RWPE2 (cell line): Measurements from ENCODE around the gene STAP2.

ENCODE experiments used
- ATAC-seq: fragments of 200-7000 bp; cut with Tn5 transposase; 3 replicates; pipeline ENCODE4 v1.9.1; 2021; ENCODE audit warnings: low read depth
- DNase-seq: peaks from one replicate; pipeline ENCODE4 v3.0.0-alpha.2; 2020; ENCODE audit warnings: low spot score
- H3K27ac ChIP-seq: fragments of 450-650 bp; 2 replicates; pipeline ENCODE4 v1.5.1; 2017; ENCODE audit warnings: mild to moderate bottlenecking; ENCODE audit not compliant: poor library complexity, severe bottlenecking
- H3K27me3 ChIP-seq: fragments of 250-450 bp; sonication (Bioruptor Pico); 2 replicates; pipeline ENCODE4 v1.5.1; 2021; ENCODE audit warnings: mild to moderate bottlenecking, moderate library complexity; ENCODE audit not compliant: insufficient read depth, poor library complexity, severe bottlenecking
- H3K36me3 ChIP-seq: fragments of 250-450 bp; sonication (Bioruptor Pico); 2 replicates; pipeline ENCODE4 v1.5.1; 2020; ENCODE audit warnings: low read depth, mild to moderate bottlenecking, moderate library complexity
- H3K4me1 ChIP-seq: fragments of 250-450 bp; sonication (Bioruptor Pico); 2 replicates; pipeline ENCODE4 v1.5.1; 2021; ENCODE audit warnings: mild to moderate bottlenecking, moderate library complexity; ENCODE audit not compliant: insufficient read depth, poor library complexity, severe bottlenecking
- H3K4me3 ChIP-seq: fragments of 250-450 bp; sonication (Bioruptor Pico); 2 replicates; pipeline ENCODE4 v1.5.1; 2021; ENCODE audit warnings: mild to moderate bottlenecking, moderate library complexity; ENCODE audit not compliant: severe bottlenecking
- H3K9me3 ChIP-seq: fragments of 250-450 bp; sonication (Bioruptor Pico); 2 replicates; pipeline ENCODE4 v1.5.1; 2021; ENCODE audit warnings: mild to moderate bottlenecking, moderate library complexity; ENCODE audit not compliant: severe bottlenecking
- CTCF ChIP-seq: fragments of 450-650 bp; IDR thresholded peaks from one replicate; pipeline ENCODE4 v1.5.1; 2017; ENCODE audit warnings: mild to moderate bottlenecking, moderate library complexity; ENCODE audit not compliant: poor library complexity, severe bottlenecking

Gene STAP2

DNA sequence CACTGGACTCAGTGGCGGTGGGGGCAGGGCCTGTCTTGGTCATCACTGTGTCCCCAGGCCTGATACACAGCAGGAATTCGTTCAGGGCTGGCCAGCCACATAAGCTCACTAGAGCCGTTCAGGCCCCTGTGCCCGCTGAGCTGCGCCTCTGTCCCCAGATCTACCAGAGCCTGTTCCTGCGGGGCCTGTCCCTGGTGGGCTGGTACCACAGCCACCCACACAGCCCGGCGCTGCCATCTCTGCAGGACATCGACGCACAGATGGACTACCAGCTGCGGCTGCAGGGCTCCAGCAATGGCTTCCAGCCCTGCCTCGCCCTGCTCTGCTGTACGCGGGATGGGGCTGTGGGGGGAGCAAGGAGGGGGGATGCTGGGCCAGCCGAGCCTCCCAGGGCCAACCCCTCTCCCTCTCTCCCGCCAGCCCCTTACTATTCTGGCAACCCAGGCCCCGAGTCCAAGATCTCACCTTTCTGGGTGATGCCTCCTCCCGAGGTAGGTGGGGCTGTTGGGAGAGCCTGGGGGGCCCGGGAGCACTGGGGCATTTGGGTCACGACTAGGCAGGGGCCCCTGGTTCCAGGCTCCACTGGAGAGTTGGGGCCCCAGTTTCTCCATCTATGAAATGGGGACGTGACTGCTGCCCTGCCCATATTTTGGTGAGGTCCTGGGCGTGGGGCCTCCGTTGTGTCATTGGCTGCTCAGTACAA lies 18.6 kb upstream of the STAP2 start:
- H3K36me3 ChIP-seq: peaks cover 20% of the 10 kb centered on the region
- no peak for ATAC-seq
- peak; percentile 50 for DNase-seq
- H3K9me3 ChIP-seq: no peaks in the 10 kb centered on the region
- no peak overlapping the region for H3K27ac ChIP-seq
- no peaks in the 10 kb centered on the region for H3K4me1 ChIP-seq
- no peak for TF ChIP-seq CTCF
- H3K27me3 ChIP-seq: no peaks in the 10 kb centered on the region
- no peak overlapping the region for H3K4me3 ChIP-seq

- DNase-seq (no peak), ATAC-seq (no peak)
- no peak overlapping the region for H3K4me3 ChIP-seq
- H3K36me3 ChIP-seq: peaks cover 7% of the 10 kb centered on the region
- no peaks in the 10 kb centered on the region for H3K4me1 ChIP-seq
- no peaks in the 10 kb centered on the region for H3K9me3 ChIP-seq
- no peak overlapping the region for H3K27ac ChIP-seq
- no peaks in the 10 kb centered on the region for H3K27me3 ChIP-seq
- no peak for TF ChIP-seq CTCF
Measured at GRCh38 chr19:4354897-4355296, 16.3 kb upstream of the STAP2 start.

DNA sequence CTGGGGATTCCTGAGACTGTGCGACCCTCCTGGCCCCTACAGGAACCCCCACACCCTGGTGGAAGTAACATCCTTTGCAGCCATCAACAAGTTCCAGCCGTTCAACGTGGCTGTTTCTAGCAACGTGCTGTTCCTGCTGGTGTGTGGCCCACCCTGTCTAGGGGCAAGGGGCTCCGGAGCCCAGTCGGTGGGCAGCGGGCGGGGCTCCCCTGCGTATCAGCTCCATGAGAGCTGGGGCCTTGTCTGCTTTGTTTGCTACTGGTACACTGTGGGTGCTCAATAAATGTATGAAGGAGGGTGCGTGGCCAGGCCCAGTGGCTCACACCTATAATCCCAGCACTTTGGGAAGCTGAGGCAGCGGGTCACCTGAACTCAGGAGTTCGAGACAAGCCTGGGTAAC lies 15.7 kb upstream of the STAP2 start:
- Histone ChIP-seq H3K4me3 (no peak overlapping the region), H3K36me3 (peaks cover under 1% of the 10 kb centered on the region), H3K4me1 (no peaks in the 10 kb centered on the region), H3K27me3 (no peaks in the 10 kb centered on the region), H3K27ac (no peak overlapping the region), H3K9me3 (no peaks in the 10 kb centered on the region)
- no peak for TF ChIP-seq CTCF
- no peak for DNase-seq
- no peak for ATAC-seq

- Histone ChIP-seq H3K36me3 (no peaks in the 10 kb centered on the region; the same call in 1 of the 2 replicates), H3K9me3 (no peaks in the 10 kb centered on the region), H3K4me1 (no peaks in the 10 kb centered on the region), H3K27me3 (no peaks in the 10 kb centered on the region), H3K4me3 (no peak overlapping the region), H3K27ac (no peak overlapping the region)
- peak; percentile 81 for TF ChIP-seq CTCF
- DNase-seq (peak; percentile 57), ATAC-seq (peak; percentile 59; the same call in 1 of the 3 replicates)
Measured at GRCh38 chr19:4352701-4353121, 14.1 kb upstream of the STAP2 start.

GRCh38 chr19:4350726-4351125 lies 12.1 kb upstream of the STAP2 start:
- Histone ChIP-seq H3K27ac (no peak overlapping the region), H3K4me1 (no peaks in the 10 kb centered on the region), H3K9me3 (no peaks in the 10 kb centered on the region), H3K36me3 (no peaks in the 10 kb centered on the region; the same call in 1 of the 2 replicates), H3K27me3 (no peaks in the 10 kb centered on the region), H3K4me3 (no peak overlapping the region)
- TF ChIP-seq CTCF: no peak
- ATAC-seq (no peak), DNase-seq (peak; percentile 35)
